Osteoblast (primary cell): ENCODE data around the gene CELF4. TPM values are rescaled to one million over a fixed set of nuclear protein-coding genes. Genes with fewer than 3 reads are reported as not detected.

Experiments used
- DNase-seq: peaks from one replicate; pipeline ENCODE4 v3.0.0; 2011; ENCODE audit warnings: low spot score, mixed read lengths; ENCODE audit not compliant: insufficient read length; ENCODE audit errors: missing footprints
- H2AFZ ChIP-seq: 2 replicates; pipeline ENCODE4 v1.6.0; 2011; ENCODE audit warnings: mild to moderate bottlenecking, low read length
- H3K27ac ChIP-seq: 2 replicates; pipeline ENCODE4 v1.5.1; 2011; ENCODE audit warnings: mild to moderate bottlenecking, low read depth, low read length, moderate library complexity
- H3K27me3 ChIP-seq: 2 replicates; pipeline ENCODE4 v1.6.0; 2012; ENCODE audit warnings: mild to moderate bottlenecking, control low read depth, inconsistent platforms, low read length, moderate library complexity; ENCODE audit not compliant: insufficient read depth
- H3K36me3 ChIP-seq: 2 replicates; pipeline ENCODE4 v1.5.1; 2011; ENCODE audit warnings: mild to moderate bottlenecking, low read length, control low read depth, moderate library complexity; ENCODE audit not compliant: insufficient read depth
- H3K4me1 ChIP-seq: 2 replicates; pipeline ENCODE4 v1.5.1; 2011; ENCODE audit warnings: mild to moderate bottlenecking, low read length, control low read depth, moderate library complexity; ENCODE audit not compliant: insufficient read depth
- H3K4me2 ChIP-seq: 2 replicates; pipeline ENCODE4 v1.6.0; 2011; ENCODE audit warnings: mild to moderate bottlenecking, low read length; ENCODE audit not compliant: insufficient read depth
- H3K4me3 ChIP-seq: fragments of 200-600 bp; sonication (generic); 3 replicates; pipeline ENCODE4 v1.5.1; 2012; ENCODE audit warnings: mild to moderate bottlenecking, low read length, inconsistent platforms; ENCODE audit not compliant: insufficient read depth
- H3K79me2 ChIP-seq: 2 replicates; pipeline ENCODE4 v1.6.0; 2012; ENCODE audit warnings: mild to moderate bottlenecking, low read length, control low read depth, inconsistent platforms; ENCODE audit not compliant: insufficient read depth
- H3K9me3 ChIP-seq: 2 replicates; pipeline ENCODE4 v1.5.1; 2011; ENCODE audit warnings: low read depth, low read length, control low read depth
- H4K20me1 ChIP-seq: 2 replicates; pipeline ENCODE4 v1.6.0; 2012; ENCODE audit warnings: mild to moderate bottlenecking, low read length, control low read depth; ENCODE audit not compliant: insufficient read depth
- total RNA-seq: library from RNA; depleted of rRNA; stranded (reverse); fragments of >200 nt; gene quantifications from 2 replicates; pipeline ENCODE4 v1.2.3, GENCODE V29; 2012
- TF ChIP-seq, protein P1 (sequence below): IDR thresholded peaks from 2 replicates; pipeline ENCODE4 v1.5.1; 2011; ENCODE audit warnings: mild to moderate bottlenecking, low read depth, low read length, moderate library complexity; ENCODE audit errors: extremely low read depth

The CELF4 gene
- total RNA-seq, 1 donor: not detected

- peak; percentile 52 for DNase-seq
- no peaks in the 10 kb centered on the region for H3K36me3 ChIP-seq
- H3K4me3 ChIP-seq: no peak overlapping the region
- no peaks in the 10 kb centered on the region for H3K79me2 ChIP-seq
- no peaks in the 10 kb centered on the region for H4K20me1 ChIP-seq
- H3K9me3 ChIP-seq: no peaks in the 10 kb centered on the region
- no peaks in the 10 kb centered on the region for H3K4me1 ChIP-seq
- H3K27ac ChIP-seq: no peak overlapping the region
- TF ChIP-seq, protein P1, sequence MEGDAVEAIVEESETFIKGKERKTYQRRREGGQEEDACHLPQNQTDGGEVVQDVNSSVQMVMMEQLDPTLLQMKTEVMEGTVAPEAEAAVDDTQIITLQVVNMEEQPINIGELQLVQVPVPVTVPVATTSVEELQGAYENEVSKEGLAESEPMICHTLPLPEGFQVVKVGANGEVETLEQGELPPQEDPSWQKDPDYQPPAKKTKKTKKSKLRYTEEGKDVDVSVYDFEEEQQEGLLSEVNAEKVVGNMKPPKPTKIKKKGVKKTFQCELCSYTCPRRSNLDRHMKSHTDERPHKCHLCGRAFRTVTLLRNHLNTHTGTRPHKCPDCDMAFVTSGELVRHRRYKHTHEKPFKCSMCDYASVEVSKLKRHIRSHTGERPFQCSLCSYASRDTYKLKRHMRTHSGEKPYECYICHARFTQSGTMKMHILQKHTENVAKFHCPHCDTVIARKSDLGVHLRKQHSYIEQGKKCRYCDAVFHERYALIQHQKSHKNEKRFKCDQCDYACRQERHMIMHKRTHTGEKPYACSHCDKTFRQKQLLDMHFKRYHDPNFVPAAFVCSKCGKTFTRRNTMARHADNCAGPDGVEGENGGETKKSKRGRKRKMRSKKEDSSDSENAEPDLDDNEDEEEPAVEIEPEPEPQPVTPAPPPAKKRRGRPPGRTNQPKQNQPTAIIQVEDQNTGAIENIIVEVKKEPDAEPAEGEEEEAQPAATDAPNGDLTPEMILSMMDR: no peak
- no peak overlapping the region for H3K4me2 ChIP-seq
- no peaks in the 10 kb centered on the region for H3K27me3 ChIP-seq
- no peak overlapping the region for H2AFZ ChIP-seq
Observed at GRCh38 chr18:37388413-37388812, 177.2 kb downstream of the CELF4 start.

GRCh38 chr18:37385846-37386778 is 179.5 kb downstream of the CELF4 start:
- no peaks in the 10 kb centered on the region for H3K36me3 ChIP-seq
- TF ChIP-seq, protein P1: peak; percentile 67
- no peaks in the 10 kb centered on the region for H3K4me1 ChIP-seq
- no peaks in the 10 kb centered on the region for H3K79me2 ChIP-seq
- no peaks in the 10 kb centered on the region for H3K27me3 ChIP-seq
- H3K9me3 ChIP-seq: no peaks in the 10 kb centered on the region
- H3K4me2 ChIP-seq: no peak overlapping the region
- H4K20me1 ChIP-seq: no peaks in the 10 kb centered on the region
- no peak overlapping the region for H3K27ac ChIP-seq
- H3K4me3 ChIP-seq: no peak overlapping the region
- H2AFZ ChIP-seq: no peak overlapping the region
- DNase-seq: peak; percentile 83

DNA sequence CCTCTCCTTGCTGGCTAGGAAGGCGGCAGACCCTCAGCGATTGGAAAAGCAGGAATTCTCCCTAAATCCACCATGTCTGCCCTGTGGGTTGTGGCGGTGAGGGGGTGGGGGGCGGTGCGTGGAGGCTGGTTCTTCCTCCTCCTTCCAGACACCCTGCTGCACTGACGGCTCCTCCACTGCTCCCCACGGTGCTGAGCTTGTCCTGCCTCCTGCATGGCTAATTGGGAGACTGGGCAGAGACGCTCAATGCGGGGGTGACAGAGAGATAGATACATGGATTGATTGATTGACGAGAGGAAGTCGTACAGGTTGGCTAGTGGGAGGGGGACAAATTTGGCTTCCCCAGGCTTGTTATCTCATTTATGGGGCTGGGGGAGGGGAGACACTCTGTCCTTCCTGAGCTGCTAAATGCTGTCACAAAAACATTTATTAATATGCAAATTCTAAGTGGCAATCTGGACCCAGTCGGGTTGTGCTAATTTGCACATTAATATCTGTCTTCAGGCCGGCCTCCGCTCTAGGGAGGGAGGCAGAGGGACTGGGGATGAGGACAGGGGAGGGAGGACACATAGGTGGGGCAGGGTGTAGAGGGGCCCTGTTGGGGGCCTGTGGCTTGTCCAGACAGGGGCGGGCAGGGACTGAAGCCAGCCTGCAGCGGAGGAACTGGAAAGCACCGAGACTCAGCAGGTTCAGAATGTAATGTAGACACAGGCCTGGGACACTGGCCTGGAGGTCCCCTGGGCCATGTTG is 181.6 kb downstream of the CELF4 start:
- H3K4me1 ChIP-seq: no peaks in the 10 kb centered on the region

More for the DNA sequence above, 181.6 kb downstream of the CELF4 start:
- no peak overlapping the region for H3K4me3 ChIP-seq
- no peaks in the 10 kb centered on the region for H3K9me3 ChIP-seq
- DNase-seq: peak; percentile 69
- no peaks in the 10 kb centered on the region for H3K36me3 ChIP-seq
- no peak overlapping the region for H3K4me2 ChIP-seq
- H2AFZ ChIP-seq: no peak overlapping the region
- H3K27ac ChIP-seq: no peak overlapping the region
- H3K79me2 ChIP-seq: no peaks in the 10 kb centered on the region
- TF ChIP-seq, protein P1: no peak
- H3K27me3 ChIP-seq: peaks cover 3% of the 10 kb centered on the region
- H4K20me1 ChIP-seq: no peaks in the 10 kb centered on the region
